Caco-2 (cell line): ENCODE results near the gene TET2. TPM values are rescaled to one million over a fixed set of nuclear protein-coding genes. Genes with fewer than 3 reads are reported as not detected.

Experiments used
- BruUV-seq: library from RNA; stranded (reverse); fragments of 400-500 nt; replicated peaks from 2 replicates; lab custom pipeline; 2021; lab: Mats Ljungman, UMichigan
- CTCF ChIA-PET: fragments of 300-600 bp; sonication (Branson Sonifier 250); formaldehyde crosslinking; loops from one replicate; lab custom pipeline; 2022; ENCODE audit warnings: antibody characterized with exemption; lab: Charles Lee
- POLR2A ChIA-PET: fragments of 300-600 bp; sonication (Branson Sonifier 250); formaldehyde crosslinking; loops from one replicate; lab custom pipeline; 2022; ENCODE audit warnings: antibody characterized with exemption; lab: Charles Lee
- DNase-seq, 2 experiments: peaks; one replicate each; pipeline versions ENCODE4 v3.0.0 to v3.0.0-alpha.2; 2020 to 2022
- H3K27me3 ChIP-seq: replicated peaks from 2 replicates; pipeline ENCODE4 v1.6.0; 2011; ENCODE audit warnings: low read length; ENCODE audit not compliant: control insufficient read depth, insufficient read depth
- H3K36me3 ChIP-seq: 2 replicates; pipeline ENCODE4 v1.5.1; 2011; ENCODE audit warnings: low read length; ENCODE audit not compliant: control insufficient read depth, insufficient read depth
- H3K4me1 ChIP-seq: fragments of 250-450 bp; sonication (Bioruptor Pico); 2 replicates; pipeline ENCODE4 v1.5.1; 2020; ENCODE audit warnings: mild to moderate bottlenecking
- H3K4me3 ChIP-seq: 2 replicates; pipeline ENCODE4 v1.5.1; 2011; ENCODE audit warnings: low read depth, mild to moderate bottlenecking, control low read depth, low read length
- H3K9me3 ChIP-seq: fragments of 250-450 bp; sonication (Bioruptor Pico); 2 replicates; pipeline ENCODE4 v1.5.1; 2020; ENCODE audit warnings: mild to moderate bottlenecking, moderate library complexity
- H3K27ac Mint-ChIP-seq: one replicate; pipeline ENCODE4 v1.8.0; 2022; ENCODE audit warnings: mixed read lengths; ENCODE audit not compliant: unreplicated experiment
- H3K27me3 Mint-ChIP-seq: one replicate; pipeline ENCODE4 v1.8.0; 2022; ENCODE audit warnings: mixed read lengths; ENCODE audit not compliant: insufficient read depth, unreplicated experiment
- H3K36me3 Mint-ChIP-seq: one replicate; pipeline ENCODE4 v1.8.0; 2022; ENCODE audit warnings: mild to moderate bottlenecking, mixed read lengths; ENCODE audit not compliant: insufficient read depth, unreplicated experiment
- H3K4me1 Mint-ChIP-seq: one replicate; pipeline ENCODE4 v1.8.0; 2022; ENCODE audit warnings: low read depth, mixed read lengths; ENCODE audit not compliant: unreplicated experiment
- H3K4me3 Mint-ChIP-seq: one replicate; pipeline ENCODE4 v1.8.0; 2022; ENCODE audit warnings: mild to moderate bottlenecking, moderate library complexity, mixed read lengths; ENCODE audit not compliant: unreplicated experiment
- H3K9me3 Mint-ChIP-seq: one replicate; pipeline ENCODE4 v1.8.0; 2022; ENCODE audit warnings: mixed read lengths; ENCODE audit not compliant: unreplicated experiment
- CTCF ChIP-seq, 2 experiments: fragments of 200-600 bp in 1 of 2; IDR thresholded peaks; 1 replicate in 1 of 2; 2 replicates in 1 of 2; pipeline versions ENCODE4 v1.5.1 to v1.8.0; 2011 to 2022; ENCODE audit warnings: antibody characterized with exemption in 1 of 2, control low read depth in 1 of 2, inconsistent platforms in 1 of 2, low read depth in 1 of 2, low read length in 1 of 2, mild to moderate bottlenecking in 1 of 2, moderate library complexity in 1 of 2; ENCODE audit not compliant: insufficient read depth in 1 of 2, severe bottlenecking in 1 of 2, unreplicated experiment in 1 of 2
- intact Hi-C: fragments of 100-400 bp; cut with micrococcal nuclease; formaldehyde crosslinking; loops from one replicate; pipeline ENCODE4 v1.10.0; 2022; ENCODE audit not compliant: unreplicated experiment
- total RNA-seq: library from RNA; stranded (reverse); gene quantifications from 2 replicates; pipeline ENCODE4 v1.2.3, GENCODE V29; 2022

TET2 gene
- total RNA-seq, 1 experiment from 2014 or later, result 14.8 TPM

- CTCF ChIA-PET, result no interaction called here
- no peaks in the 10 kb centered on the region for H3K4me1 Mint-ChIP-seq
- no peaks in the 10 kb centered on the region for H3K27me3 Mint-ChIP-seq
- POLR2A ChIA-PET, result no interaction called here
- TF ChIP-seq CTCF (IDR thresholded peaks at IDR 0.05; ENCODE audit: insufficient read depth in 1 of 2, low read depth in 1 of 2, low read length in 1 of 2, severe bottlenecking in 1 of 2, unreplicated experiment in 1 of 2), result no peak
- Histone ChIP-seq H3K36me3 (no peaks in the 10 kb centered on the region), H3K9me3 (peaks cover 3% of the 10 kb centered on the region; the same call in 1 of the 2 replicates), H3K27me3 (no peaks in the 10 kb centered on the region), H3K4me1 (no peaks in the 10 kb centered on the region), H3K4me3 (no peak overlapping the region)
- intact Hi-C loops, result loop anchor here (5.0 kb wide), 1 partner anchor 191 kb away; the partner anchor contains the start of gene PPA2
- H3K27ac Mint-ChIP-seq, result no peak overlapping the region
- no peaks in the 10 kb centered on the region for H3K9me3 Mint-ChIP-seq
- H3K36me3 Mint-ChIP-seq, result peaks cover under 1% of the 10 kb centered on the region
- DNase-seq, result no peak
- H3K4me3 Mint-ChIP-seq, result no peak overlapping the region
- no TSS peak for BruUV-seq
Measured at GRCh38 chr4:105281124-105281415, 134.4 kb downstream of the TET2 start.

- ChIA-PET CTCF (no interaction called here), POLR2A (no interaction called here)
- peaks cover 9% of the 10 kb centered on the region for H3K9me3 Mint-ChIP-seq
- peaks cover 3% of the 10 kb centered on the region; the same call in 1 of the 2 replicates for H3K9me3 ChIP-seq
- H3K27me3 ChIP-seq, result no peaks in the 10 kb centered on the region
- H3K27me3 Mint-ChIP-seq, result no peaks in the 10 kb centered on the region
- DNase-seq, result no peak
- no peak overlapping the region for H3K27ac Mint-ChIP-seq
- H3K4me1 ChIP-seq, result no peaks in the 10 kb centered on the region
- no peaks in the 10 kb centered on the region for H3K4me1 Mint-ChIP-seq
- no peak overlapping the region for H3K4me3 ChIP-seq
- no TSS peak for BruUV-seq
- no peaks in the 10 kb centered on the region for H3K36me3 Mint-ChIP-seq
- H3K36me3 ChIP-seq, result no peaks in the 10 kb centered on the region
- H3K4me3 Mint-ChIP-seq, result no peak overlapping the region
- TF ChIP-seq CTCF (IDR thresholded peaks at IDR 0.05; ENCODE audit: insufficient read depth in 1 of 2, low read depth in 1 of 2, low read length in 1 of 2, severe bottlenecking in 1 of 2, unreplicated experiment in 1 of 2), result no peak
- intact Hi-C loops, result loop anchor here (5.0 kb wide), 1 partner anchor 190 kb away; the partner anchor contains the start of gene PPA2
Measured at GRCh38 chr4:105282489-105282888, 135.8 kb downstream of the TET2 start.

- Histone ChIP-seq H3K4me1 (no peaks in the 10 kb centered on the region), H3K27me3 (no peaks in the 10 kb centered on the region), H3K4me3 (no peak overlapping the region), H3K9me3 (peaks cover 5% of the 10 kb centered on the region; the same call in 1 of the 2 replicates), H3K36me3 (no peaks in the 10 kb centered on the region)
- intact Hi-C loops, result loop anchor here (5.0 kb wide), 1 partner anchor 189 kb away; the partner anchor contains the start of gene PPA2
- no peaks in the 10 kb centered on the region for H3K27me3 Mint-ChIP-seq
- no peaks in the 10 kb centered on the region for H3K4me1 Mint-ChIP-seq
- no TSS peak for BruUV-seq
- no peak overlapping the region for H3K4me3 Mint-ChIP-seq
- no peak overlapping the region for H3K27ac Mint-ChIP-seq
- DNase-seq, result no peak
- POLR2A ChIA-PET, result interaction anchor here (0.6 kb wide), 1 partner anchor 76 kb away, joined by 4 read pairs; no protein-coding TSS in a partner anchor
- TF ChIP-seq CTCF (IDR thresholded peaks at IDR 0.05; ENCODE audit: insufficient read depth in 1 of 2, low read depth in 1 of 2, low read length in 1 of 2, severe bottlenecking in 1 of 2, unreplicated experiment in 1 of 2), result no peak
- no peaks in the 10 kb centered on the region for H3K36me3 Mint-ChIP-seq
- CTCF ChIA-PET, result no interaction called here
- H3K9me3 Mint-ChIP-seq, result peaks cover 19% of the 10 kb centered on the region
Measured at GRCh38 chr4:105283501-105283900, 136.8 kb downstream of the TET2 start.
